Activated T-helper 2 cell treated with anti-CD3 and anti-CD28 coated beads, Interferon-gamma antibody, Interleukin-2, Interleukin-4, amounts not matched to agents 10 μg/mL and 5 μg/mL and 100 μg/mL, durations not matched to agents 14 hours and 24 hours and 36 hours (primary cell): ENCODE results near the gene RNF180. TPM values are rescaled to one million over a fixed set of nuclear protein-coding genes. Genes with fewer than 3 reads are reported as not detected.

Source experiments
- DNase-seq: peaks from one replicate; pipeline ENCODE4 v3.0.0; 2021; ENCODE audit warnings: low spot score
- H3K27ac Mint-ChIP-seq: one replicate; pipeline ENCODE4 v1.8.0; 2021; ENCODE audit warnings: mixed read lengths
- H3K27me3 Mint-ChIP-seq: one replicate; pipeline ENCODE4 v1.8.0; 2021; ENCODE audit warnings: low read depth, mixed read lengths
- H3K36me3 Mint-ChIP-seq: one replicate; pipeline ENCODE4 v1.8.0; 2021; ENCODE audit warnings: low read depth, mixed read lengths
- H3K4me1 Mint-ChIP-seq: one replicate; pipeline ENCODE4 v1.8.0; 2021; ENCODE audit warnings: low read depth, mixed read lengths
- H3K4me3 Mint-ChIP-seq: one replicate; pipeline ENCODE4 v1.8.0; 2021; ENCODE audit warnings: low read depth, mild to moderate bottlenecking, moderate library complexity, mixed read lengths
- H3K9me3 Mint-ChIP-seq: one replicate; pipeline ENCODE4 v1.8.0; 2021; ENCODE audit warnings: mixed read lengths
- intact Hi-C: fragments of 100-400 bp; cut with micrococcal nuclease; formaldehyde crosslinking; loops from one replicate; pipeline ENCODE4 v1.15.1; 2023
- total RNA-seq: library from RNA; stranded (reverse); gene quantifications from 2 replicates; pipeline ENCODE4 v1.2.3, GENCODE V29; 2022

The RNF180 gene
- total RNA-seq, 1 donor from 2014 or later, result not detected

DNA sequence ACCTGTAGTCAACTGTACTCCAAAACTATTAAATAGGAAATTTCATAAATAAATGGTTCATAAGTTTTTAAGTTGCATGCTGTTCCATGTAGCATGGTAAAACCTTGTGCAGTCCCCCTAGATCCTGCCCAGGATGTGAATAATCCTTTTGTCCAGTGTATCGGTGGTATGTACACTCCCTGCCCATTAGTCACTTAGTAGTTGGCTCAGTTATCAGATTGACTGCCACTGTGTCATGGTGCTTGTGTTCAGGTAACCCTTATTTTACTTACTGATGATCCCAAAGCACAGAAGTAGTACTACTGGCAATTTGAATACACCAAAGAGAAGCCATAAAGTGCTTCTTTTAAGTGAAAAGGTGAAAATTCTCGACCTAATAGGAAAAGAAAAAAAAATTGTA, 134.2 kb downstream of the RNF180 start:
- Mint-ChIP-seq H3K4me3 (no peak overlapping the region), H3K9me3 (no peaks in the 10 kb centered on the region), H3K4me1 (no peaks in the 10 kb centered on the region), H3K36me3 (no peaks in the 10 kb centered on the region), H3K27me3 (no peaks in the 10 kb centered on the region), H3K27ac (no peak overlapping the region)
- no peak for DNase-seq
- intact Hi-C loops, result no loop called here

DNA sequence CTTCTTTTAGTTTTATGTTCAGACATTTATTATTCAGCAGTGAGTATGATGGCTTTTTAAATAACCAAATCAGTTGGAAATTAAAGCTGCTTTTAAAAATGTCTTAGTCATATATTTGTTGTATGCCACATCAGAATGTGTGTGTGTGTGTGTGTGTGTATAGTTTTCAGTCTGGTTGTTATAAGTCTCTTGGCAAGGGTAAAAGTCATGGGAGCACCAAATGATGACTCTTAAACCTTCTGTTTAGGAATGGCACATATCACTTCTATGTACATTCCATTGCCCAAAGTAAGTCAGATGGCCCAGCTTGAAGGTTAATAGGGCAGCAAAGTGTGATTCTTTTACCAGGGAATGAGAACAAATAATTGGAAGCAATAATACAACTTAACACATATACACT, 135.9 kb downstream of the RNF180 start:
- intact Hi-C loops, result no loop called here
- Mint-ChIP-seq H3K36me3 (no peaks in the 10 kb centered on the region), H3K4me3 (no peak overlapping the region), H3K27ac (no peak overlapping the region), H3K9me3 (no peaks in the 10 kb centered on the region), H3K27me3 (no peaks in the 10 kb centered on the region), H3K4me1 (no peaks in the 10 kb centered on the region)
- DNase-seq, result no peak

DNA sequence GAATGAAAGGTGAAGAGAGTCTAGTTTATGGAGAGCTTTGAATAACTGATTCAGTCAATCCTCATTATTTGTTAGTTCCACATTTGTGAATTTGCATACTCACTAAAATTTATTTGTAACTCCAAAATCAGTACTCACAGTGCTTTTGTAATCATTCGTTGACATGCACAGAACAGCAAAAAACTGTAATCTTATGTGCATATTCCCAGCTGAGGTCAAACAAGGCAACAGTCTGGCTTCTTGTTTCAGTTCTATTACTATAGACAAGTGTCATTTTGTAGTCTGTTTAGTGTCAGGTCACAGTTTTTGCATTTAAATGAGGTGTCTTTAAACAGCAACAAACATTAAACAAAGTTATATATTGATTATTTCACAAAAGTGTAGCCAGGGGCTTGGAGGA, 142.5 kb downstream of the RNF180 start:
- Mint-ChIP-seq H3K9me3 (no peaks in the 10 kb centered on the region), H3K36me3 (no peaks in the 10 kb centered on the region), H3K4me1 (no peaks in the 10 kb centered on the region), H3K27ac (no peak overlapping the region), H3K4me3 (no peak overlapping the region), H3K27me3 (no peaks in the 10 kb centered on the region)
- intact Hi-C loops, result no loop called here
- DNase-seq, result no peak

DNA sequence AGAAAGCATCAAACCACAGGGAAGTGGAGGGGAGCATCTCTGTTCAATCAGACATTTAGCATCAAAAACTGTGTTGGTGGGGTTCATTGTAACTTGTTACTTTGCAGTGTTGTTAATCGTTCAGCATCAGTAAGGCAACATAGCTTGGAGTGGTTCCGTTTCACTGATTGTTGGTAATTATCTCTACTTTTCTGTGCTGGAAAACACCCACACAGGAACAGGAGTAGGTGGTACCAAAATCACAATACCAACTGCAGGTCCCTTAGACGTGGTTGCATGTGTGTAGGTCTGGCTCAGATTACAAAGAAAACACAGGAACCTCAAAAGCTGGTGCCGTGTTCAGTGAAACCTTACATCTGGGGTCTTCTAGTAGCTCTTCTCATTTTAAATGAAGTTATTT, 146.8 kb downstream of the RNF180 start:
- H3K27me3 Mint-ChIP-seq, result no peaks in the 10 kb centered on the region
- H3K9me3 Mint-ChIP-seq, result no peaks in the 10 kb centered on the region
- intact Hi-C loops, result no loop called here
- H3K4me1 Mint-ChIP-seq, result no peaks in the 10 kb centered on the region
- no peak overlapping the region for H3K4me3 Mint-ChIP-seq
- DNase-seq, result no peak
- no peaks in the 10 kb centered on the region for H3K36me3 Mint-ChIP-seq
- no peak overlapping the region for H3K27ac Mint-ChIP-seq

DNA sequence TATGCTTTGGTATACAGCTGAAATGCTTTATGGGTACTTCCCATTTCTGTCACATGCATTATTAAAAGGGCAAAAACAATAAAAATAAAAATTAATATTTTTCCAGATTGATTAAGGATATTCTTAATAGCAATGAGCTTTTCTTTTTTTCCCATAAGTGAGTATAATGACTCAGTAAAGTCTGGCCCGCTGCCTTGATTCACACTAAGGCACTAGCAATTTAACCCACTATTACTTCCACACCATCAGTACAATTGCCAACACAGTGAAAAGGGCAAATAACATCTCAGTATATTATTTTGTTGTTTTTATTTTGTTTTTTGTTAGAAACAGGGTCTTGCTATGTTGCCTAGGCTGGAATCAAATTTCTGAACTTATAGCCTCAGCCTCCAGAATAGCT, 150.1 kb downstream of the RNF180 start:
- no peak overlapping the region for H3K4me3 Mint-ChIP-seq
- no peak for DNase-seq
- H3K4me1 Mint-ChIP-seq, result no peaks in the 10 kb centered on the region
- no peak overlapping the region for H3K27ac Mint-ChIP-seq
- H3K9me3 Mint-ChIP-seq, result no peaks in the 10 kb centered on the region
- no peaks in the 10 kb centered on the region for H3K27me3 Mint-ChIP-seq
- H3K36me3 Mint-ChIP-seq, result no peaks in the 10 kb centered on the region
- intact Hi-C loops, result no loop called here

DNA sequence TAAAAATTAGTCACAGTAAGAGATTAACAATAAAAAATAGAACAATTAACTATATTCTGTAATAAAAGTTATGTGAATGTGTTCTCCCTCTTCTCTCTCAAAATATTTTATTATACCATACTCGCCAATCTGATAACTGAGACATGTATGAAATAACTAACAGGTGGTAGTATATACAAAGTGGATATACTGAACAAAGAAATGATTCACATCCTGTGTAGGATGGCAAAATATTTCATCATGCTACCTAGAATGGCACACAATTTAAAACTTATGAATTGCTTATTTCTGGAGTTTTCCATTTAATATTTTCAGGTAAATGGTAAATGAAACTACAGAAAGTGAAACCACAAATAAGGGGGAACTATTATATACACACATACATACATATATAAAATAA, 152.5 kb downstream of the RNF180 start:
- Mint-ChIP-seq H3K36me3 (no peaks in the 10 kb centered on the region), H3K9me3 (no peaks in the 10 kb centered on the region)

DNA sequence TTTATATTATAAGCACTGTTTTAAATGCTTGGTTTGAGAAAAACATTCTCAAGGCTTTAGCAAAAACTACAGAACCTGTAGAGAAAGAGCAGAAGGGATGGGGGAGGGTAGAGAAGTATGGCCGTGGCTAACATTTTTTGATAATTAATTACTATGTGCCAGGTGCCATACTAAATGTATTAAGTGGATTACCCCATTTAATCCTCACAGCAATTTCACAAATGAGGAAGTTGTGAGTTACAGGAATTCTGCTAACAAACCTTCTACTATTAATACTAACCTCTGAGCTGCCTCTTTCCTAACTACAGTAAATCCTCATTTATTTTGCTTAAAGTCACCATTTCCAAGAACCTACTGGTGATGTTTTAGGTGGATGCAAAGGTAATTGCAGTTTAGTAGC, 157.9 kb downstream of the RNF180 start:
- no peaks in the 10 kb centered on the region for H3K36me3 Mint-ChIP-seq
- DNase-seq, result no peak
- peaks cover 13% of the 10 kb centered on the region for H3K9me3 Mint-ChIP-seq
- intact Hi-C loops, result no loop called here
- no peaks in the 10 kb centered on the region for H3K27me3 Mint-ChIP-seq
- no peaks in the 10 kb centered on the region for H3K4me1 Mint-ChIP-seq
- no peak overlapping the region for H3K27ac Mint-ChIP-seq
- H3K4me3 Mint-ChIP-seq, result no peak overlapping the region

More for the DNA sequence above, 152.5 kb downstream of the RNF180 start:
- DNase-seq, result no peak
- H3K27me3 Mint-ChIP-seq, result no peaks in the 10 kb centered on the region
- intact Hi-C loops, result no loop called here
- H3K27ac Mint-ChIP-seq, result no peak overlapping the region
- H3K4me1 Mint-ChIP-seq, result no peaks in the 10 kb centered on the region
- H3K4me3 Mint-ChIP-seq, result no peak overlapping the region

DNA sequence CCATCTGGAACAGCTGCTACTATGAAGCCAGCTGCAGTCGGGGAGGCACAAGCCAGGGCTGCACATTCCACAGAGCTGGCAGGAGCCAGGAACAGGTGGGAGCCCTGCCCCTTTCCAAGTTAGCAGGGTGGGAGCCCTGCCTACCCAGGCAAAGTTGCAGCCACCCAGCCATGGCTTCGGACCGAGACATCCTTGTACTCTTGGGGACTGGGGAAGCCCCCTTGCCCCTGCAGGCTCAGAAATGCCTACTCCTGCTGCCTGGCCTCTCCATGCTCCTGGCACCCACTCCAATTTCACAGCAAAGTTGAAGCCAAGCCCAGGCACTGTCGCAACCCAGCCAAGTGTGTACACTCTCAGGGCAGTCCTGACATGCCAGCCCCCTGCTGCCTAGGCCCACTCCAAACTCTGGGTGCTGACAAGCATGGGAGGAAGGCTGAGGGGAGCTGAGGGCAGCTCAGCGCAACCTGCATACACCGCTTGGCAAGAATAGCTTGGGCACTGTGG, 165.1 kb downstream of the RNF180 start:
- no peak for DNase-seq

DNA sequence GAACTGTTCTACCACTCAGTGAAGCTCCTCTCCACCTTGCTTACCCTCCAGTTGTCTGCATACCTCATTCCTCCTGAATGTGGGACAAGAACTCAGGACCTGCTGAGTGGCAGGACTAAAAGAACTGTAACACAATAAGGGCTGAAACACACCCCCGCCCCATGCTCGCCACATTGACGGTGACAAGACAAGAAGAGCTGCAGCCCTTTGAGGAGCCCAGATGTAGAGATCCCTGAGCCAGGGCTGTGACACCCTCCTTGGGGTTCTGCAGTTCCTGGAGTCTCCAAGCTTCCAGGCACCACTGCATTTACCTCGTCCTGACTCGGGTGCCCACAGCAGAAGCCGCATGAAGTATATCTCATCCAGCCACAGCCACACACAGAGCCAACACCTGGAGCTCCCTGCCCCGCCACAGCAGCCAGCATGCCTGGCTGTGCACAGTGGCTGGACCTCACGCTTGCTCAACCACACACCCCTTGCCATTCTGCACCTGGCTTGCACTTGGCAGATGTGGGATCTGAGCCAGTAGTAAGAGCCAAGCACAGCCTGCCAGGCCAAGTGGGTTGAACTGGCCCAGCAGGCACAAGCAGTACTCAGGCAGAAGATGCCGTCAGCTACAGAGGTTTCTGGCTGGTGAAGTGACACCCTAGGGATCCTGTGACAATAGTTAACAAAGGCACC, 166.1 kb downstream of the RNF180 start:
- no peaks in the 10 kb centered on the region for H3K4me1 Mint-ChIP-seq
- no peaks in the 10 kb centered on the region for H3K36me3 Mint-ChIP-seq
- no peak for DNase-seq
- no peak overlapping the region for H3K4me3 Mint-ChIP-seq
- no peaks in the 10 kb centered on the region for H3K27me3 Mint-ChIP-seq
- H3K27ac Mint-ChIP-seq, result no peak overlapping the region
- intact Hi-C loops, result no loop called here
- H3K9me3 Mint-ChIP-seq, result peaks cover 12% of the 10 kb centered on the region

More for the DNA sequence above, 165.1 kb downstream of the RNF180 start:
- intact Hi-C loops, result no loop called here
- Mint-ChIP-seq H3K9me3 (peaks cover 13% of the 10 kb centered on the region), H3K27ac (no peak overlapping the region), H3K4me3 (no peak overlapping the region), H3K4me1 (no peaks in the 10 kb centered on the region), H3K27me3 (no peaks in the 10 kb centered on the region), H3K36me3 (no peaks in the 10 kb centered on the region)

DNA sequence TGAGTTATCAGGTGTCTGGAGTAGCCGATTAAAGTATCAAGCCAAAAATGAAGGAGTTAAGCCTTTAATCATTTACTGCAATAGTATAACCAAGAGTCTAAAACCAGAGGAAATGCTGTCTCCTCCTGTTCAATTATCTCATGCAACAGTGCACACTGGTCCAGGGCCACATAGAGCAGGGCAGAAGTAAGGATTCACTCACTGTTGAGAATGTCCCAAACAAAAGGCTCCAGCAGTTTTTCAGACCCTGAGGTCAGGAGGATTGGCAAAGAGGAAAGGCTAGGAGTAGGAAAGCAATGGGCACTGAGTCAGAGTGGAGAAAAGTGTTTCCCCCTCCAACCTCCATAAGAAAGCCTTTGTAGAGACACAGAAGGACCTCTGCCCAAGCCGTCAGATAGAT, 168.2 kb downstream of the RNF180 start:
- intact Hi-C loops, result no loop called here
- DNase-seq, result no peak
- no peak overlapping the region for H3K4me3 Mint-ChIP-seq
- no peaks in the 10 kb centered on the region for H3K36me3 Mint-ChIP-seq
- no peaks in the 10 kb centered on the region for H3K27me3 Mint-ChIP-seq
- no peaks in the 10 kb centered on the region for H3K4me1 Mint-ChIP-seq
- no peak overlapping the region for H3K27ac Mint-ChIP-seq
- H3K9me3 Mint-ChIP-seq, result peaks cover 4% of the 10 kb centered on the region

DNA sequence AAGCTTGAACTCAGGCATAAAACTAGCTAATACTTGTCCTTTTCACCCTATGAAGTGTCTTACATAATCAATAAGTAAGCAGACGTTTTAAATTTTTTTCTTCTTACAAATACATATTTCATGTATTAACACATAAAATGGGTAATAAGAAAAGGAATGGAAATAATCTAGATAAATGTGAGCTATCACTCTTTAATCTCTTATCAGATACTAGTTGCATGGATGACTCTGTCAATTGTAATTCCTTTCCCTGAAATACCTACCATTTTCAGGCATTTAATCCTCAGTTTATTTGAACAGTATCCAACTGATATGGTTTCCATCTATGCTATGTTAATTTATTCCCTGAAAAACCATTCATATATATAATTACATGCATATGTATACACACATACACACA, 174.1 kb downstream of the RNF180 start:
- Mint-ChIP-seq H3K9me3 (peaks cover 13% of the 10 kb centered on the region), H3K27me3 (no peaks in the 10 kb centered on the region), H3K4me3 (no peak overlapping the region), H3K27ac (no peak overlapping the region), H3K4me1 (no peaks in the 10 kb centered on the region), H3K36me3 (no peaks in the 10 kb centered on the region)
- DNase-seq, result no peak
- intact Hi-C loops, result no loop called here

DNA sequence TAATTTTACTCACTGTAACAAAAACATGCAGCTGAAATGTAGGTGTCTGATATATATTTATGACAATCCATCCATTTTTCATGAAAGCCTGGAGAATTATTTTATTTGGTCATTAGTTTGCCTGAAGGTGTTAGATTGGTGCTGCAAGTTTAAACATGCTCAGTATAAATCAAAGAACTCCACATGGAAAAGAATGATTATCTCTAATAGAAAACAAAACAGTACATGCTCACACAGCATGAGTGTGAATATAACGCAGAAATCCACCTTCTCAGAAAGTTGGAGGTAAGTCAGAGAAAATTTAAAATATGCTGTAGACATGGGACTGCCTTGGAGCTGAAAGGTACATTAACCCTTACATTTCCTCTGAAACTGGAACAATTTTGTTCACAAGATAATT, 174.7 kb downstream of the RNF180 start:
- Mint-ChIP-seq H3K4me1 (no peaks in the 10 kb centered on the region), H3K9me3 (peaks cover 13% of the 10 kb centered on the region), H3K4me3 (no peak overlapping the region)

DNA sequence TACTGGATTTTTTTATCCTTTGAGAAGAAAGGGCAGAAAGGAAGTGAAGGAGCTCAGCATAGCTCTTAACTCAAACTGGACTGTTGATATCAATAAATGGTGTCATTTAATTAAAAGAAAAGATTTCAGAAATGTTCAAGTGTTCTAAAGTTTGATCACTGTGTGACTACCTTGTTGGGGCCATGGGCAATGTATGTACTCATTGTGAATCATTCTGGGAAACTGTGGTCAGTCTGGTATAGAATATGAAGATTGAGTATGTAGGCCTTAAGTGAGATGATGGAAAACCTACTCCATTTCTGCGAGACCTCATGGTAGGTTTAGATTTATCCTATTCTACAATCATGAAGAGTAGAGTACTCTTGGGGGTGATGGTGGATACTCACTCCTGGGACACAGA, 175.7 kb downstream of the RNF180 start:
- H3K9me3 Mint-ChIP-seq, result peaks cover 8% of the 10 kb centered on the region
- H3K36me3 Mint-ChIP-seq, result no peaks in the 10 kb centered on the region
- no peak for DNase-seq
- no peak overlapping the region for H3K4me3 Mint-ChIP-seq
- no peak overlapping the region for H3K27ac Mint-ChIP-seq
- intact Hi-C loops, result no loop called here
- no peaks in the 10 kb centered on the region for H3K27me3 Mint-ChIP-seq
- no peaks in the 10 kb centered on the region for H3K4me1 Mint-ChIP-seq

More for the DNA sequence above, 174.7 kb downstream of the RNF180 start:
- no peak for DNase-seq
- no peak overlapping the region for H3K27ac Mint-ChIP-seq
- intact Hi-C loops, result no loop called here
- H3K36me3 Mint-ChIP-seq, result no peaks in the 10 kb centered on the region
- H3K27me3 Mint-ChIP-seq, result no peaks in the 10 kb centered on the region

DNA sequence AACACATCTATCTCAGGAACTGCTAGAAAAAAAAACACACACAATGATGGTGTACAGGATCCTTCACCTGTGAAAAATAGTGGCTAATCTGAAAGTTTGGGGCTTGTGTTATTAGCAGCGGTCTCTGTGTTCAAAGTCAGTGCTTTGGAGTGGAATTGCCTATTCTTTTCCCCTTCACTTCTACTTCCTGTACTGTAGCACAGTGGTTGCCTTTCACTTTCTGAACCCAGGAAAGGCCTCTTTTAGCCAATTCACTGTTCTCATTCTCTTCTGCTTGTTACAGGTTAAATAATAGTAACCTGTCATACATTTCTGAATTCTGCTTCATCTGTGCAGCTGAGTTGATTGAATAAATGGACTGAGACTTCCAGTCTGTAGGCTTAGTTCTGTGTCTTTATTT, 178.9 kb downstream of the RNF180 start:
- Mint-ChIP-seq H3K27me3 (no peaks in the 10 kb centered on the region), H3K36me3 (no peaks in the 10 kb centered on the region)

More for the DNA sequence above, 178.9 kb downstream of the RNF180 start:
- DNase-seq, result no peak
- Mint-ChIP-seq H3K4me3 (no peak overlapping the region), H3K27ac (no peak overlapping the region), H3K9me3 (peaks cover 8% of the 10 kb centered on the region), H3K4me1 (no peaks in the 10 kb centered on the region)
- intact Hi-C loops, result no loop called here
